Esophagus squamous epithelium (tissue), 4 donors: ENCODE data around the gene C7.

Experiments used
- POLR2A ChIP-seq, 4 donors: fragments of 450-650 bp; IDR thresholded peaks; one replicate each; pipeline ENCODE4 v1.6.1; 2017; ENCODE audit warnings: antibody characterized with exemption in 4 of 4, mild to moderate bottlenecking in 4 of 4, moderate library complexity in 3 of 4
- TF ChIP-seq, protein P1 (sequence below), 6 experiments: fragments of 450-650 bp in 4 of 6; fragments of 200-600 bp in 2 of 6; sonication (generic) in 2 of 6; IDR thresholded peaks; one replicate each; pipeline ENCODE4 v1.5.1; 2016 to 2019; ENCODE audit warnings: antibody characterized with exemption in 6 of 6, mild to moderate bottlenecking in 4 of 6, moderate library complexity in 4 of 6

DNA sequence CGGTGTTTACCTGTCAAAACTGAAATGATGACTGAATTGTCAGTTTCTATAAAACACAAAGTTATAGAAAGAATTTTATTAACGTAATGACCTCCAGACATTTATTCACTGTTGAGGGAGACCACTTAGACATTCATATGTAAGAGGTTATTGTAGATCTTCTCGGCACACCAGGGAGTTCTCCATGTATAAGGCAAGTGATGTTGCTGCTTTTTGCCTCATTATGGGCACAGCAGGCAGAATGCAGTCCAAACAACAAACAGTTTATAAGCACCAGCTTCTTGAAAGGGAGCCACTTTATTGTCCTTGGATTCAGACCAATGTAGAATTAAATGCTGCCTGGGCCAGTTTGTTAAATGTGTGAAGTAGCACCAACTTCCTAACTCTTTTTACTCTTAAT, 66.7 kb downstream of the C7 start:
- TF ChIP-seq, protein P1, sequence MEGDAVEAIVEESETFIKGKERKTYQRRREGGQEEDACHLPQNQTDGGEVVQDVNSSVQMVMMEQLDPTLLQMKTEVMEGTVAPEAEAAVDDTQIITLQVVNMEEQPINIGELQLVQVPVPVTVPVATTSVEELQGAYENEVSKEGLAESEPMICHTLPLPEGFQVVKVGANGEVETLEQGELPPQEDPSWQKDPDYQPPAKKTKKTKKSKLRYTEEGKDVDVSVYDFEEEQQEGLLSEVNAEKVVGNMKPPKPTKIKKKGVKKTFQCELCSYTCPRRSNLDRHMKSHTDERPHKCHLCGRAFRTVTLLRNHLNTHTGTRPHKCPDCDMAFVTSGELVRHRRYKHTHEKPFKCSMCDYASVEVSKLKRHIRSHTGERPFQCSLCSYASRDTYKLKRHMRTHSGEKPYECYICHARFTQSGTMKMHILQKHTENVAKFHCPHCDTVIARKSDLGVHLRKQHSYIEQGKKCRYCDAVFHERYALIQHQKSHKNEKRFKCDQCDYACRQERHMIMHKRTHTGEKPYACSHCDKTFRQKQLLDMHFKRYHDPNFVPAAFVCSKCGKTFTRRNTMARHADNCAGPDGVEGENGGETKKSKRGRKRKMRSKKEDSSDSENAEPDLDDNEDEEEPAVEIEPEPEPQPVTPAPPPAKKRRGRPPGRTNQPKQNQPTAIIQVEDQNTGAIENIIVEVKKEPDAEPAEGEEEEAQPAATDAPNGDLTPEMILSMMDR (IDR thresholded peaks at IDR 0.05), result no peak
- no peak for TF ChIP-seq POLR2A (IDR thresholded peaks at IDR 0.05)
